HG03575 (cell line): ENCODE data around the gene HARBI1.

Experiments
- ATAC-seq: cut with Tn5 transposase; IDR thresholded peaks from one replicate; pipeline ENCODE4 v1.9.1; 2021; ENCODE audit not compliant: unreplicated experiment, insufficient number of reproducible peaks, low FRiP score; ENCODE audit errors: extremely low read depth

Gene HARBI1, protein sequence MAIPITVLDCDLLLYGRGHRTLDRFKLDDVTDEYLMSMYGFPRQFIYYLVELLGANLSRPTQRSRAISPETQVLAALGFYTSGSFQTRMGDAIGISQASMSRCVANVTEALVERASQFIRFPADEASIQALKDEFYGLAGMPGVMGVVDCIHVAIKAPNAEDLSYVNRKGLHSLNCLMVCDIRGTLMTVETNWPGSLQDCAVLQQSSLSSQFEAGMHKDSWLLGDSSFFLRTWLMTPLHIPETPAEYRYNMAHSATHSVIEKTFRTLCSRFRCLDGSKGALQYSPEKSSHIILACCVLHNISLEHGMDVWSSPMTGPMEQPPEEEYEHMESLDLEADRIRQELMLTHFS

DNA sequence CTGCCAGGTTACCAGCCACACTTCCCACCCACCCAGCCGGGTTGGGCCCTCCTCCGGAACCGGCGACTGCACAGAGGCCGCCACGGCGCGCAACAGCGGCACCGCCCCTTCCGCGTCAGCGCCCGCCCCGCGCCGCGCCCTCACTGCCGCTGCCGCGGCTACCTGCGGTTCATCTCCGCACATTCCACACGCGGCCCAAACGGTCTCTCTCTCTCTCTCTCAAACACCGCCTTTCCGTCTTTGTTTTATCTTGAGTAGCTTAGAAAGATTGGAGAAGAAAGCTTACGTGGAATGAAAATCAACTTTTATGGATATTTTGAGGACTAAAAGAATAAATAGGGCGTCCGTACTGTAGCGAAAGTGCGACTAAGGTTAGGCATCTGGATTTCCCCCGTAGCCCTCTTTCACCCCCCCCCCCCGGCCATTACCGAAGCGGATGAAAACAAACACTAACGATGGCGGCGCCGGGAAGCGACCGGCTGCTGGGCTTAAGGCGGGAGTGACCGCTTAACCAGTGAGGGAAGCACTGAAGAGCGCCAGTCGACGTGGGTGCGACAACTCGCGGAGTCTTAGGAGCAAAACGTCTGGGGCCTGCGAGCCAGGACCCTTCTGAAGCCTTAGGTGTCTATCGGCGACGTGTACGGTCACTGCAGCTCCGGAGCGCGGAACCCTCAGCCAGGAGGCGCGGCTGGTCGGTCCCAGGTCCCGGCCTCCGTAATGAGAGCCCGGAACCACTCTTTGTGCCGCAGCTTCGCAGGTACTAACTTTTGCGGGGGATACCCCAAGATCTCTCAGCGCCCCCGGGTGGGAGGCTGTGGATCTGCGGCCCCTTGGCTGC, at the start of gene HARBI1, which contains the start of gene ATG13:
Gene HARBI1, minus strand, starts transcription at position 94 of the 838 bp plus-strand sequence. CDS start 990 bp downstream, outside the sequence.
Gene ATG13, plus strand, starts transcription at position 420 of the 838 bp plus-strand sequence. CDS start 26,739 bp downstream, outside the sequence.
- ATAC-seq = peak; percentile 47

DNA sequence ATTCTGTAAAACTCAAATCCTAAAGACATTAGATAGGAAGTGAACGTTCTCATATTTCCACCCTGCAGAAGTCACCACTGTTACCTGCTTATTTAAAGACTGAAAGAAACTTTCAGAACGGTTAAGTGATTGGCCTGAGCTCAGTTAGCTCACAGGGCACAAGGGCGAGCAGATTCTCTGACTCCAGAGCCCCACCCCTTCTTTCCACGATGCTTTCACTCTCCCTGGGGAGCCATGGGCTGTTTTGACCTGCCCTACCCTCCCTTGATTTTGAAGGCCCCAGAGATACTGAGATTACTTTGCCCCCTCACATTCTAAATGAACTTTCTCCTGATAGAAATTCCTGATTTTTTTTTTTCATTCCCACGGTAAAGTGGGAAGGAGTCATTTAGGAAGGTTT, 49.5 kb upstream of the HARBI1 start:
- ATAC-seq = no peak

DNA sequence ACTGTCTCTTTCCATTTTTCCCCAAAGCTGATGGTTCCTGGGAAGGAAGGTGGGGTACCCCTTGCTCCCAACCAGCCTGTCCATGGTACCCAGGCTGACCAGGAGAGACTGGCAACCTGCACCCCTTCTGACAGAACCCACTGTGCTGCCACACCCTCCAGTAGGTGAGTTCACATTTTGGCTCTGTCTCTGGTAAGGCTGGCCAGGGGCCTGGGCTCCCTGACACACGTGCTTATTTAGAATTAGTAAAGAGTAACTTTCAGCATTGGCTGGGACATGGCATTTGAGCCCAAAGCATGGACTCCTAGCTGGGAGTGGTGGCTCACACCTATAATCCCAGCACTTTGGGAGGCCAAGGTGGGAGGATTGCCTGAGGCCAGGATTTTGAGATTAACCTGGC, 48.3 kb upstream of the HARBI1 start:
- ATAC-seq = no peak

DNA sequence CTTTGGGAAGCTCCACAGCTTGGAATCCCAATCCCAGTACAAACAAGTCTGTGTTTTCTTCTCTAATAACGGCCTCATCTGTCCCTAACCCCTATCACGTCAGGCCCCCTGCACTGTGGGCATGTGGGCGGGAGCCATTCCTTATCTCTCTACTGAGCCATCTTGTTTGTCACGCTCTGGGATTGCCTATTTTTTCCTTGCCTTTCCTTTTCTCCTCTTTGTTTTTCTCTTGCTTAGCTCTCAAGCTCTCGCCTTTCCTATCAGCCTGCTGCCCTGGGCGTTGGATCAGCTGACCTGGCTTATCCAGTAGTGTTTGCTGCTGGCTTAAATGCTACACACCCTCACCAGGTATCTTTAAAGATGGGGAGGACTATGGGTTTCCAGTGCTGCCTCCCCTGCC, 47.6 kb upstream of the HARBI1 start:
- no peak for ATAC-seq

DNA sequence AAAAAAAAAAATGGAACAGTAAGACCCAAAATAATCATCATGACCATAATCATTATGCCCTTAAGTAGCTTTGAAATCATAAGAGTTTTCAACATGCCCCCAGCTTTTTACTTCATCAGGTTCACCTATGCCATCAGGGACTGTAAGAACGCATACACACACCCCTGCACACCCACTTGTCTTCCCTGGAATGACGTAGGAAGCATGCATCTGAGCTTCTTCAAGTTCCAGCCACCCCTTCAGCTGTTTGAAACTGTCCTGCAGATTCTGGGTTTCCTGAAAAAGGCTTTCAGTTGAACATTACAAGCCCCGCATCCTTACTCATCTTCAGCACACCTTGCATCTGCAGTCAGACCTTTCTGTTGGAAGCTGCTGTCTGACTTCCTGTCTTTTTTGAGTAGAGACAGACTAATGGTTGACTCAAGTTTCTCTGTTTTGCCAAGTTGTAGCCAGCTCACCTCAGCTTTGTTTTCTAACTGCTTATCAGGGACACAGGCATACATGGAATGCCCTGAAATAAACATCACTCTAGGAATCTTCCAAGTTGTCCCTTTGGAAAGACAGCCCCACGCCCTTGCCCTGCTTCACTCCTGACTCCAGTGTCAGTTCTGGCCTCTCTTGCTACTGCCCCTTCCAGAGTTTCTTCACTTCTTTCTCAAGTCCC, 46.4 kb upstream of the HARBI1 start:
- no peak for ATAC-seq

DNA sequence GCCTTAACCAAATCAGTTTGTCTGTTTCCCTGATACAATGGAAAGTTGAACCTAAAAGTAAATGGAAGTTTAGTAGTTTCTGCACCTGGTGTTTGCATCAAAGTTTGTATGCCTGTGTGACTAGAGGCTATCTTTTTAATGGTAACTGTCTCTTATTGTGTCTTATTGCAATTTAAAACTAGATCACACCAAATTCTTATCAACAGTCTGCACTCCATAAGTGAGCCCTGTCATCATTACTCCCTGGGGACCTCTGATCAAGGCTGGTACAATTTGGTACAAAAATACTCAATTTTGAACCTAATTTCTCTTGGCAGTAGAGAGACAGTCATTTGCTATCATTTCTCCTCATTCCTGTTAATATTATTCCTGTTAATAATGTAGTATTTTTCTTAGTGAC, 45.3 kb upstream of the HARBI1 start:
- no peak for ATAC-seq

DNA sequence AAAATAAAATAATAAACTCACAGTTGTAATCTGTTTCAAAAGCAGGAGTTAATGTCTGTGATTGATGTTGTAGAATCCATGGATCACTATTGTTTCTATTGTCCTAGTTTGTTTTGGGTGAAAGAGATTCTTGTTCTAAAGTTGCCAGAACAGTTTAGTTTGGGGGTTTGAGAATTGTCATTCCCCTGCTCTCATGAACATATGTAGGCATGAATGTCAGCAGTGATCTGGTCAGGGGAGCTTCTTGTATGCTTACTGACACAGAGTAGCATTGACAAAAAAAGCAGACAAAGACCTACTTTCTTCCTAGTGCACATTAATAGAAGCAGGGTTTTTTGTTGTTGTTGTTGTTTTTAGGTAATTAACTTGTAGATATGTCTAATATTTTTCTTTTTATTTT, 44.8 kb upstream of the HARBI1 start:
- ATAC-seq = no peak

DNA sequence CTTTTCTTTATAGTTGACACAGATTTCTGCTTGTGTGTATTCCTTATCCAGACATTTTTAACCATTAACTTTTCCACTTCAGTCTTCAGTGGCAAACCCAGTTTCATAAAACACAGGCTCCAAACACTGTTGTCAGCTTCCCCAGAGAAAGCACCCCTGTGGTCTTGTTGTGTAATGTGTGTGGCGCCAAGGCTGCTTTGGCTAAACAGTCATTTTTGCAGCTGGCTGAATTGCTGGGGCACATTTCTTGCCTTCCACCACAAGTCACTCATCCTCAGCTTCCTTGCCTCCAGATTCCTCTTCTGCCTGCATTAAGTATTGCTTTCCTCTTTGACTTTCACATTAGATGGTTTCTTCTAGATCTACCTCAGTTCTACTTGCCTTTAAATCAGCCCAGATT, 42.9 kb upstream of the HARBI1 start:
- no peak for ATAC-seq

DNA sequence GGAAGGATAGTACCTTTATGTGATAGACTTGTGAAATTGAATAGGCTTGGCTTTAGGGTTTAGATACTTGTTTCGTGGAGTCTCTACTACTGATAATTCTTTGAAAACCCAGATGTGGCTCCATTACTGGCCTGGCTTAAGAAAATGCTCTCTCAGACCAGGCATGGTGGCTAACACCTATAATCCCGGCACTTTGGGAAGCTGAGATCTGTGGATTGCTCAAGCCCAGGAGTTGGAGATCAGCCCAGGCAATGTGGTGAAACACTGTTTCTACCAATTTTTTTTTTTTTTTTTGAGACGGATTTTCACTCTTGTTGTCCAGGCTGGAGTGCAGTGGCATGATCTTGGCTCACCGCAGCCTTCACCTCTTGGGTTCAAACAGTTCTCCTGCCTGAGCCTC, 41.2 kb upstream of the HARBI1 start:
- ATAC-seq = no peak

DNA sequence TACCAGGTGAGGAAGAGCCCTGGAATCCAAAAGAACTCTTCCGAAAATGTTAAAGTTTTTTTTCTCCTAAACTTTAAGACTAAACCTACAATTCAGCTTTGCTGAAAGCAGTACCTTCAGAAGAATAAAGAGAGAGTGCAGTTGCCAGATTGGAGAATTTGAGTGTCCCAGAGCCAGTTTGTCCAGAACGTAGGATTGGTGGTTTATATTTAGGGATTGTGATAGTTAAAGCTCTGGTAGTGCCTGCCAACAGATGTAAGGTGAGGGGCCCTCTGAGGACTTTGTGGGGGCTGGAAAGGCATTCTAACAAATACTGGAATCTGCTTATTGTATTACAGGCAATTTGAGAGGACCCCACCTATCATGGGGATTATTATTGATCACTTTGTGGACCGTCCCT, 40.2 kb upstream of the HARBI1 start:
- no peak for ATAC-seq

DNA sequence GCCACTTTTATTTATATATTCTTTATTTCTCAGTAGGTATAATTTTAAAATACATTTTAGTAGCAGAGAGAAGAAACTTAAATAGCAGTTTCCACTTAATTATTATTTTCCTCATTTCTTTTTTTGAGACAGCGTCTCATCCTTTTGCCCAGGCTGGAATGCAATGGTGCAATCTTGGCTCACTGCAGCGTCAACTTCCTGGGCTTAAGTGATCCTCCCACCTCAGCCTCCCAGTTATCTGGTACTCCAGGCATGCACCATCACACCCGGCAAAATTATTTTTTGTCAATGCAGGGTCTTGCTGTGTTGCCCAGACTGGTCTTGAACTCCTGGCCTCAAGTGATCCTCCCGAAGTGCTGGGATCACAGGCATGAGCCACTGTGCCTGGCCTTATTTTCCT, 38.6 kb upstream of the HARBI1 start:
- no peak for ATAC-seq

DNA sequence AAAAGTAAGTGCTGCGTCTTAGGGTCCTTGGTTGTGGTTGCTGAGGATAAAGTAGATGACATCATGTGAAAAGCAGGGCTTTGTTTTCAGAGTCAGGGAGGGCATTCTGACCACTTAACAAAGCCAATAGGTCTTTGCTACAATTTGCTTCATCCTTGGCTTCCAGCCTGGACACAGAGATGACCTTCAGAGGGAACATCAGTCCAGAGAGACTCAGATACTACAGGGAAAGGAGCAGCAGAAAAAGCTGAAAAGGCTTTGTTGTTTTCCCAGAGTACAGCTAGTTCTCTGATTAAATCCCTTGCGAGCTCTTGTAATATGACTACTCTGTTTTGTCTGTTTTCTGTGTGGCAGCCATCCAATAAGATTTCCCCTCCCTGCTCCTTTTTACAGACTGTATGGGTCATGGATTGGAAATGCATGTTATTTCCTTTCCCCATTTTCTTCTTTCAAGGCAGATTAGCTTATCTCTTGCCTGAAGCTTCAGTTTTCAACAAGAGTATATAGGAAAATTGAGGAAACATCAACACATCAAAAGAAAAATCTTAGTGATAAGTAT, 32.2 kb upstream of the HARBI1 start:
- no peak for ATAC-seq

DNA sequence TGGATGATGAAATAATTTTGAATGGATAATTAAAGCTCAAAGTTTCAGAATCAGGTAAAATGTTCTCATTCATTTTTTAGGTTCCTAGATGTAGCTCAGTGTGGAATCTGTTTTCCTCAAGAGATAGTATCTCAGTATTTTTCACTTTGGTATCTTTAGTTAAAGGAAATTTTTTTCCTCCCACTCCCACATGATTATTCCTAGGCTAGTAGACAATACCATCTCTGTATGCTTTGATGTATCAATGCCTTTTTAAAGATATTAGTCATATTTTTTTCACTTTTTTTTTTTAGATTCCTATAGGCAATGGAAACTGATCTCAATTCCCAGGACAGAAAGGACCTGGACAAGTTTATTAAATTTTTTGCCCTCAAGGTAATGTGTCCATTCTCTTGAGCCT, 27.0 kb upstream of the HARBI1 start:
- no peak for ATAC-seq

DNA sequence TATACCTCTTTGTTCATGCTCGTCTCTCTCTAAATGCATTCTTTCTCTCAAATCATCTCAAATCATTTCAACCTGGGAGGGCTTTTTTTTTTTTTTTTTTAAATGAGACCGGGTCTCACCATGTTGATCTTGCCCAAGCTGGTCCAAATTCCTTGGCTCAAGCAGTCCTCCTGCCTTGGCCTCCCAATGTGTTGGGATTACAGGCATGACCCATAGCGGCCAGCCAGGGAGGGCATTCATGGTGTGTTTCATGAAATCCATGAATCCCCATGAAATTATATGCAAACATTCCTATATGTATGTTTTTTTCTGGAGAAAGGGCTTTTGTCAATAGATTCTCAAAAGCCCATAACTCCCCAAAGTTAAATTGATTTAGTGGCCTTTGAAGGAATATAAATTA, 26.5 kb upstream of the HARBI1 start:
- ATAC-seq = no peak

DNA sequence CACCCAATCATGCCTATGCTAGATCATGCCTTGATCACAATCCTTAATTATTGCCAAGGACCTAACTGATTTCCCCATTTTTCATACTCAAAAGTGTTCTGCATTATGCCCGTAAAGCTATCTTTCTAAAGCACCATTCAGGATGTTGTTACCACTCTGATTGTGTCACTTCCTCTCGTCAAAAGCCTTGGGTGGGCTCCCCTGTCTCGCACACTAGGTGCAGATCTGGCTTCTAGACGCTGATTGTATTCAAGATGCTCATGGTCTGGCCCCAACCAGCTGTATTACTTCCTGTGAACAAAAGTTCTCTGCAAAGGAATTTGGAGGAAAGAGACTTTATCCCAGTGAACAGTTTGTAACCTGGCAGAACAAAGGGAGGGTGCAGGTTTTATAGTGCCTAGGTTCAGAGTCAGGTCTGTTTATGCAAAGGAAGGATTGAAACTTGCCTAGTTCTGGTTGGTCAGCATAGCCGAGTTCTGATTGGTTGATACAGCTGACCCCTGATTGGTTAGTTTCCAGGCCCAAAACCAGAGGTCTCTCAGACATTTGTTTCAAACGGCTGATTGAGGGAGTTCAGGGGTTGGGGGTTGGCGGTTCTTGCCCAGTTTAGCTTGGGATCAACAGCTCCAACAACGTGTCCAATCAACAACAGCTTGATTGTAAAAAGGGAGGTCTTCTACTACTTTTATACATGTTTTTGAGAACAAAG, 25.8 kb upstream of the HARBI1 start:
- no peak for ATAC-seq

DNA sequence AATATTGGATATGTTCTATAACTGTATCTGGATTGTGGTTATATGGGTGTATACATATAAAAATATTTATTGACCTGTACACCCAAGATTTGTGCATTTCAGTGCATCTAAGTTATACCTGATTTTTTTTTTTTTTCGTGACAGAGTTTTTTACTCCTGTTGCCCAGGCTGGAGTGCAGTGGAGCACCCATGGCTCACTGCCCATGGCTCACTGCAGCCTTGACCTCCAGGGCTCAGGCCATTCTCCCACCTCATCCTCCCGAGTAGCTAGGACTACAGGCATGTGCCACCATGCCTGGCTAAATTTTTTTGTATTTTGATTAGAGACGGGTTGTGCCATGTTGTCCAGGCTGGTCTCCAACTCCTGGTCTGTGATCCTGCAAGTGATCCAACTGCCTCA, 24.6 kb upstream of the HARBI1 start:
- no peak for ATAC-seq

DNA sequence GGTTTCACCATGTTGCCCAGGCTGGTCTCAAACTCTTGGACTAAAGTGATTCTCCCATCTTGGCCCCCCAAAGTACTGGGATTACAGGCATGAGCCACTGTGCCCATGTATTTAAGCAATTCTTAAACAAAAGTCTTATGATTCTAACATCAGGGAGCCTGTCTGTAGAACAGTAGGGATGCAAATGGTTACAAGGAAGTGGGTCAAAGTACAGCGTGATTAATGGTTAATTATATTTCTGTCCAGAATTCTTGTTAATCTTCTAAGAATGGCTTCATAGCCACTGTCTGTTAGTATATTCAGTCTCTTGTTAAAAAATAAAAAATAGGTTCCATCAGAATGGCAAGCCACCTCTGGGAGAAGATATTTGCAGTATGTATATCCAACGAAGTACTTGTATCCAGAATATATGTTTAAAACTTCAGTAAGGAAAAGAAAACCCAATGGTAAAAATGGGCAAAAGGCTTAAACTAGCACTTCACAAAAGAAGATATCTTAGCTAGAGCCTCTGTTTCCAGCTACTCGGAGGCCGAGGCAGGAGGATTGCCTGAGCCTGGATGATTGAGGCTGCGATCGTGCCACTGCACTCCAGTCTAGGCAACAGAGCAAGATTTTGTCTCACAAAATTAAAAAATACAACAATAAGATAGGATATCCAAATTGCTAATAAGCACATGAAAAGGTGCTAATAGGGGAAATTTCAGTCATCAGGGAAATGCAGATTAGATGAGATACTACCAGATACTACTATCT, 23.2 kb upstream of the HARBI1 start:
- ATAC-seq = no peak

DNA sequence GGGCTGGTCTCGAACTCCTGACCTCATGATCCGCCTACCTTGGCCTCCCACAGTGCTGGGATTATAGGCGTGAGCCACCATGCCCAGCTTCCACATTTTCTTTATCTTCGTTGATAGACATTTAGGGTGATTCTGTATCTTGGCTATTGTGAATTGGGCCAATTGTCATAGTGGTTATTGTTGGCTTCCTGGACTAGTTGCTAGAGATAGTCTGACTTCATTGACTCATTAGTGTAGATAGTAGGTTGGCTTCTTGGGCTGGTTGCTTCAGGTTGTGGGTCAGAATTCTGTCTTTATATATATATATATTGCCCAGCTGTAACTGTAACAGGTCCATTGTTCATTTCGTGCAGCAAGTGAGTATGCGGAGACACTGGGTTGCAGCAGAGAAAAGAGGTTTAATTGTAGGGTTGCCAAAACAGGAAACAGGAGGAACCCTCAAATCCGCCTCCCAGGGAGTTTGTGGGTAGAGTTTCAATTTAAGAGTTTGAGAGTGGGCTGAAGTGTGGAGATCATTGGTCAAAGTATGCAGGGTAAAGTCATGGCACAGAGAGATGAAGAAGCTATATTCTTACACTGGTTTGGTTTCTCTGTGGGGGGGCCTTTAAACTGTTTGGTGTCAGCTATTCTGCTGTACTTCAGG, 22.3 kb upstream of the HARBI1 start:
- no peak for ATAC-seq
